Activated CD8-positive, alpha-beta memory T cell treated with anti-CD3 and anti-CD28 coated beads for 4 hours (primary cell): ENCODE data around the gene RAD51.
"Not testable (repeated sequence)": the region's sequence is repeated elsewhere in the genome, so short reads cannot be mapped to it uniquely, and the experiment has no call there.

Source experiments
- DNase-seq, 2 donors: peaks; one replicate each; pipeline ENCODE4 v3.0.0-alpha.2; 2020; ENCODE audit warnings: low read depth in 2 of 2

The RAD51 gene

GRCh38 chr15:40694688-40695468 is at the start of gene RAD51:
TSS of gene RAD51 (plus strand) at chr15:40695174. CDS start at chr15:40698759, 3,585 bp downstream.
- DNase-seq: peak; percentile 79 to 85

- no peak for DNase-seq
These were observed 47.5 kb upstream of the RAD51 start for GRCh38 chr15:40647523-40647922.

GRCh38 chr15:40650479-40650878 is 44.5 kb upstream of the RAD51 start:
- no peak for DNase-seq

- no peak for DNase-seq
These were observed 34.3 kb upstream of the RAD51 start for GRCh38 chr15:40660686-40661085.

- no peak for DNase-seq
These were observed 30.1 kb upstream of the RAD51 start for GRCh38 chr15:40664909-40665308.

- DNase-seq: not testable (repeated sequence)
These were observed 18.7 kb upstream of the RAD51 start for GRCh38 chr15:40676290-40676689.

GRCh38 chr15:40676906-40677305 is 18.1 kb upstream of the RAD51 start:
- not testable (repeated sequence) for DNase-seq

GRCh38 chr15:40680151-40680550 is 14.8 kb upstream of the RAD51 start:
- DNase-seq: no peak

GRCh38 chr15:40680959-40681358 is 14.0 kb upstream of the RAD51 start:
- not testable (repeated sequence) for DNase-seq

GRCh38 chr15:40684381-40684780 is 10.6 kb upstream of the RAD51 start:
- no peak for DNase-seq

GRCh38 chr15:40685376-40685775 is 9.6 kb upstream of the RAD51 start:
- no peak for DNase-seq

GRCh38 chr15:40688932-40689799 is 5.8 kb upstream of the RAD51 start:
- DNase-seq: no peak

GRCh38 chr15:40691737-40692136 is 3.2 kb upstream of the RAD51 start:
- DNase-seq: no peak

- DNase-seq: no peak
These were observed 878 bp upstream of the RAD51 start for GRCh38 chr15:40693904-40694687.

GRCh38 chr15:40695469-40695890 is 506 bp downstream of the RAD51 start:
- no peak for DNase-seq

GRCh38 chr15:40696228-40696627 is 1.3 kb downstream of the RAD51 start:
- DNase-seq: no peak

GRCh38 chr15:40697916-40698315 is 2.9 kb downstream of the RAD51 start:
- DNase-seq: no peak

- DNase-seq: no peak
These were observed 7.1 kb downstream of the RAD51 start for GRCh38 chr15:40702077-40702476.

- DNase-seq: no peak
These were observed 11.1 kb downstream of the RAD51 start for GRCh38 chr15:40706121-40706520.

GRCh38 chr15:40714144-40714543 is 19.2 kb downstream of the RAD51 start:
- DNase-seq: no peak

GRCh38 chr15:40716165-40716564 is 21.2 kb downstream of the RAD51 start:
- no peak for DNase-seq

GRCh38 chr15:40721701-40722100 is 26.7 kb downstream of the RAD51 start:
- DNase-seq: no peak
